Retina (tissue), 1 donor: Measurements from ENCODE around the gene ETFB.

ENCODE experiments used
- DNase-seq: peaks from one replicate; pipeline ENCODE4 v3.0.0-alpha.2; 2016

ETFB gene

GRCh38 chr19:51327066-51328001, 38.9 kb downstream of the ETFB start:
- DNase-seq = peak; percentile 76

GRCh38 chr19:51326216-51327065, 39.7 kb downstream of the ETFB start:
- no peak for DNase-seq

- no peak for DNase-seq
These were observed 40.8 kb downstream of the ETFB start for GRCh38 chr19:51325161-51325976.

- DNase-seq = peak; percentile 42
These were observed 42.1 kb downstream of the ETFB start for GRCh38 chr19:51324167-51324481.

GRCh38 chr19:51323481-51324166, 42.6 kb downstream of the ETFB start:
- peak; percentile 67 for DNase-seq

GRCh38 chr19:51321799-51322198, 44.4 kb downstream of the ETFB start:
- no peak for DNase-seq

GRCh38 chr19:51320280-51320657, 45.9 kb downstream of the ETFB start:
- DNase-seq = no peak

- peak; percentile 84 for DNase-seq
These were observed 46.4 kb downstream of the ETFB start for GRCh38 chr19:51319649-51320279.

- peak; percentile 87 for DNase-seq
These were observed 47.2 kb downstream of the ETFB start for GRCh38 chr19:51318687-51319648.

GRCh38 chr19:51317968-51318367, 48.2 kb downstream of the ETFB start:
- no peak for DNase-seq

- no peak for DNase-seq
These were observed 48.8 kb downstream of the ETFB start for GRCh38 chr19:51317376-51317775.

GRCh38 chr19:51316688-51317087, 49.5 kb downstream of the ETFB start:
- DNase-seq = no peak

- DNase-seq = no peak
These were observed 54.6 kb downstream of the ETFB start, which contains the start of gene IGLON5 for GRCh38 chr19:51311351-51312257. IGLON5 (plus strand) TSS chr19:51311644; CDS start chr19:51311848, 204 bp downstream.

- DNase-seq = no peak
These were observed 60.7 kb downstream of the ETFB start for GRCh38 chr19:51305479-51305878.

- no peak for DNase-seq
These were observed 64.9 kb downstream of the ETFB start for GRCh38 chr19:51301266-51301665.

- DNase-seq = no peak
These were observed 68.8 kb downstream of the ETFB start for GRCh38 chr19:51297406-51297805.

- peak; percentile 60 for DNase-seq
These were observed 69.7 kb downstream of the ETFB start for GRCh38 chr19:51296336-51297093.

- DNase-seq = no peak
These were observed 70.6 kb downstream of the ETFB start for GRCh38 chr19:51295382-51296126.
